SIG-M5 treated with dmso at 0.1 percent for 504 hours (cell line): Measurements from ENCODE around the gene GYG2.
"Not testable (repeated sequence)": the region's sequence is repeated elsewhere in the genome, so short reads cannot be mapped to it uniquely, and the experiment has no call there.

Experiments
- DNase-seq: peaks from one replicate; lab custom pipeline; 2025; ENCODE audit not compliant: unreplicated experiment; lab: John Stamatoyannopoulos, UW

Gene GYG2

DNA sequence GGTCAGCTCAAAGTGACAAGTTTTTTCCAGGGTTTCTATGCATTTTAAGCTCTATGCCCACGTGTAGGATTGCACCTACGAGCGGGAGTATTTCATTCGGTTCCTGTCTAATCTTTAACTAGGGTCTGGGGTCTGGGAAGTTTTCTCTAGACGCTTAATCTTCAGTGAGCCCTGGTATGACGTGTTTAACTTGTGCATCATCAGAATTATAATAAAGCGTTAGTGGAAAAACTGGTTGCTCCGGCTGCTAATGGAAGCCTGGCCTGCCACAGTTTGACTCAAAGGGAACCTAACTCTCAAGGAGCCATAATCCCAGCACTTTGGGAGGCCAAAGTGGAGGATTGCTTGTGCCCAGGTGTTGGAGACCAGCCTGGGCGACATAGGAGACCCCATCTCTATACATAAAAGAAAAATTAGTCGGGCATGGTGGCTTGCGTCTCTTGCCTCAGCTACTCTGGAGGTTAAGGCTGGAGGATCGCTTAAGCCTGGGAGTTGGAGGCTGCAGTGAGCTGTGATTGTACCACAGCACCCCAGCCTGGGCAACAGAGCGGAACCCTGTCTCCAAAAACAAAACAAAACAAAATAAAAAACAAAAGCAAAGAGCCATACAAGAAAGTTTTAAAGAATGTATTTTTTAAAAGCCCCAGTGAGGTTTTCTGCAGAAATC, 70.2 kb downstream of the GYG2 start:
- DNase-seq = no peak

DNA sequence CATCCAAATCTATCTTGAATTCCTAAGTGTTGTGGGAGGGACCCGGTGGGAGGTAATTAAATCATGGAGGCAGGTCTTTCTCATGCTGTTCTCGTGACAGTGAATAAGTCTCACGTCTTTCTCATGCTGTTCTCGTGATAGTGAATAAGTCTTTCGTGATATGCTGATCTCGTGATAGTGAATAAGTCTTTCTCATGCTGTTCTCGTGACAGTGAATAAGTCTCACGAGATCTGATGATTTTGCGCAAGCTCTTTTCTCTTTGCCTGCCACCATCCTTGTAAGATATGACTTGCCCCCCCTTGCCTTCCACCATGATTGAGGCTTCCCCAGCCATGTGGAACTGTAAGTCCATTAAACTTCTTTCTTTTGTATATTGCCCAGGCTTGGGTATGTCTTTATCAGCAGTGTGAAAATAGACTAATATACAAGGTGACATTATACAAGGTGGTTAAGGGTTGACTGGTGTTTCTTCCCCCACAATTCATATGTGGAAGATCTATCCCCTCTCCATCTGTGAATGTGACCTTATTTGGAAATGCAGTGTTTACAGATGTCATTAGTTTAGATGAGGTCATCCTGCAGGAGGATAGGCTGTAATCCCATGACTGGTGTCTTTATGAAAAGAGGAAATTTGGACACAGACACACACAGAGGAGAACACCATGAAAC, 72.8 kb downstream of the GYG2 start:
- DNase-seq = no peak

DNA sequence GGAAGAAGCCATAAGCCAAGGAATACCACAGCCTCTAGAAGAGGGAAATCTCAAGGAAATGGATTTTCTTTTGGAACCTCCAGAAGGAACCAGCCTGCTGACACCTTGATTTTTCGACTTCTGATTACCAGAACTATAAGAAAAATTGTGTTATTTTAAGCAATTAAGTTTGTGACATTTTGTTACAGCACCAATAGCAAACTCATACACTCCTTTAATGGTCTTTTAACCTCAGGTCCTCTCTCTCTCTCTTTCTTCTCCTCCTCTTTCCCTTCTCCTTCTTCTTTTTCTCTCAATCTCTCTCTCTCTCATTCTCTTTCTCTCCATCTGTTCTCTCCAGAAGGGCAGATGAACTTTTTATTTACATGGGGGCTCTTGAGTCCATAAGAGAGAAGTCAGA, 74.1 kb downstream of the GYG2 start:
- DNase-seq = no peak

DNA sequence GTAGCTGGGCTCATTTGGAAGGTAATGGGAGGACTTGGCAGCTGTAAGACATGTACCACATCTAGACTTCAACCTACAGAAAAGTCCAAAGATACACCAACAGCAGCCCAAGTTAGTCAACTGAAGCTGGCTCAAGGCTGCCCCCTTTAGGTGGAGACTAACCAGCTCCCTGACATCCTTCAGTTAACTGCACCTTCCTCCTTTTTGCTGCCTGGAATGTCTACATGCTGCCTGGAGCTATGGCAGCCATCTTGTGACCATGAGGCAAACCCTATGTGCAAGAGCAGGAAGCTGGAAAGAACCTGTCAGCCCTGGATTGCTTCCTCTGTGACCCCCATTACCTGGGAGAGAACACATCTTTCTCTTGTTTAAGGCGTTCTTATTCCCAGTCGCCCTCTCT, 74.6 kb downstream of the GYG2 start:
- DNase-seq = no peak

DNA sequence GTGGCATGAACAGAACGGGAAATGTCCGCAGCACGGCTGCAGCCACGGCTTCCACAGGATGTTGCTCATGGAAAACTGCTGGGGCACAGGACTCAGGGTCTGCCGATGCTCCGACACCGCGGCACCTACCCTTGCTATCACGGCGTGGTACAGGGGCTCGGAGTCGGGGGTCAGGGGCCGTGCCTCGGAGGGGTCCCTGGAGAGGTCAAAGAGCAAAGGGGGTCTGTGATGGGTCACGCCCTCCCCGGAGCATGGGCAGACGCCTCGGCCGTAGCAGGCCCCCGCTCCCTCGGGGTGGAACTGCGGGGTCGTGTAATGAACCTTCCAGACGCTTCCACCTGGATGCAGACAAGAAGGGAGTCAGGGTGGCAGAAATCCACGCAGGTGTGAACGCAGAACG, 78.6 kb downstream of the GYG2 start:
- no peak for DNase-seq

DNA sequence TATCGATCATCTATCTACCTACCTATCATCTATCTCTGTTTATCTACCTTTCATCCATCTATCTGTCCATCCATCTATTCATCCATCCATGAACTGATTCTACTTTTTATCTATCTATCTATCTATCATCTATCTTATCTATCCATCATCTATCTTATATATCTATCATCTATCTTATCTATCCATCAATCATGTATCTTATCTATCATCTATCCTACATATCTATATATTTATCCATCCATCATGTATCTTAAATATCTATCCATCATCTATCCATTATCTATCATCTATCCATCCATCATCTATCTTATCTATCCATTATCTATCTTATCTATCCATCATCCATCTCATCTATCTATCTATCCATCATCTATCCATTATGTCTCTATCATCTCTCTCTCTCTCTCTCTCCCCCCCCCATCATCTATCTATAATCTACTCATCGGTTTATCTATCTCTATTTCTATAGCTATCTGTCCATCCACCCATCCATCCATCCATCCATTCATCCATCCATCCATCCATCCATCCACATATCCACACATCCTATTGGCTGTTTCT, 79.5 kb downstream of the GYG2 start:
- DNase-seq = no peak

DNA sequence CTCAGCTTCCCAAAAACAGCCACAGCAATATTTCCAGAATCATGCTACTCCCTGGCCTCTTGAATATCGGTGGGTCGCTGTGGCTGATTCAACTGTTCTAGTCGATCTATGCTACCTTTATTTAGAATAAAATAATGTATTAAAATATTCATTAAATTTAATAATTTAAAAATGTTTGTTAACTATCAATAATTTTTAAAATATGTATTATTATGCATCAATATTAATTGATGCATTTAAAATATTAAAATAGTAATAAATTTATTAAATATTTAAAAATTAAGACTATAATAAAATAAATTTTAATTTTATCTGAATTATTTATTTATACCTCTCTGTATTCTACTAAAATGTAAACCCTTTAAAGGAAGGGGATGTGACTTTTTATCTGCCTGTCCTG, 81.4 kb downstream of the GYG2 start:
- DNase-seq = no peak

DNA sequence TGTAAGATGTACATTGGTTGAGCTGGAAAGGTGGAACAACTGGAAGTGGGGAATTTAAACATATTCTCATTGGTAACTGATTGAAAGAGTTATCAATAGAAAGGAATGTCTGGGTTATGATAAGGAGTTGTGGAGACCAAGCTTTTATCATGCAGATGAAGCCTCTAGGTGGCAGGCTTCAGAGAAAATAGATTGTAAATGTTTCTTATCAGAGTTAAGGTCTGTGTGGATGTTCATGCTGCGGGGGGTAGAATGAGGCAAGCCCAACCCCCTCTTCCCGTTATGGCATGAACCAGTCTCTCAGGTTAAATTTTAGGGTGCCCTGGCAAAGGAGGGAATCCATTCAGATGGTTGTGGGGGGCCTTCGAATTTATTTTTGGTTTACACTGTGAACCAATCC, 84.4 kb downstream of the GYG2 start:
- DNase-seq = no peak

DNA sequence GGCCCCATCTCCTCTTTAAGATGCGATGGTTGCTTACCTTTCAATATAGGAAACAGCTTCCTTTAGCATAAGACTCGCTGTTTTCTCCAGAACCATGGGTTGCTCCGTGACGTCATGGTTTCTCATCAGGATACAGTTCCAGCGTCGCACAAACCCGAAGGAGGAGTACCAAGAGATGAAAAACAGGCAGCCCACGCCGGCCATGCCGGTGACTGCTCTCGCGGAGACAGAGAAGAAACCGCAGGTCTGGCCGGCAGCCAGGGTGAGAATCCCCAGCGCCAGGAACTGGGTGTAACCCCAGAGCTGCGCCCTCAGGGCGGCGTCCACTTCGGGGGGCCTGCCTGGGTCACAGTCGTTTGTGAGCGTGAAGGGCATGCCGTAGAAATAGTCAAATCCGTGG, 89.0 kb downstream of the GYG2 start:
- DNase-seq = no peak

DNA sequence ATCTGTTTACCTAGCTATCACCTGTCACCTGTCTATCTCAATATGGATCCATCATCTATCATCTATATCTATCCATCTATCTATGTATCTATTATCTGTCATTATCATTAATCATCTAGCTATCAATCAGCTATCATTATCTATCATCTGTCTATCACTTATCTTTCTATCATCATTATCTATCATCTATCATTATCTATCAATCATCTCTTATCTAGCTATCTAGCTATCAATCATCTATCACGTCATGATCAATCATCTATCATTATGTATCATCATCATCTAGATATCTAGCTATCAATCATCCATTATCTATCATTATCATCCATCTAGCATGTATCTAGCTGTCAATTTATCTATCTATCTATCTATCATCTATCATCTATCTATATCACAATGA, 92.5 kb downstream of the GYG2 start:
- DNase-seq = no peak

DNA sequence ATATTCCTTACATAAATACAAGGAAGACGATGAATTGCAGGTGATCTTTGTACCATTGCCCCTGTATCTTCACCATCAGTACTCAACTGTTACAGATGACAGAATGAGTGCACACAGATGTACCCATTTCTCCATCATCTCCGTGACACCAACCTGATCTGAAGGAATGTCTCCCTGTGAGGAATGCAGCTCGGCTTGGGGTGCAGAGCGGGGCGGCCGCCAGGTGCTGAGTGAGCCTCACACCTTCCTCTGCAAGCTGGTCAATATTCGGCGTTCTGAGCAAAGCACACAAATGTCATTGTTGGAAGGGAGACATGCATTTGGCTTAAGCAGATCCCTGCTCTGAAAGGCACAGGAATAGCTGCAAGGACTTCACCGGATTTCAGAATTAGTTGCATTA, 93.0 kb downstream of the GYG2 start:
- DNase-seq = no peak

DNA sequence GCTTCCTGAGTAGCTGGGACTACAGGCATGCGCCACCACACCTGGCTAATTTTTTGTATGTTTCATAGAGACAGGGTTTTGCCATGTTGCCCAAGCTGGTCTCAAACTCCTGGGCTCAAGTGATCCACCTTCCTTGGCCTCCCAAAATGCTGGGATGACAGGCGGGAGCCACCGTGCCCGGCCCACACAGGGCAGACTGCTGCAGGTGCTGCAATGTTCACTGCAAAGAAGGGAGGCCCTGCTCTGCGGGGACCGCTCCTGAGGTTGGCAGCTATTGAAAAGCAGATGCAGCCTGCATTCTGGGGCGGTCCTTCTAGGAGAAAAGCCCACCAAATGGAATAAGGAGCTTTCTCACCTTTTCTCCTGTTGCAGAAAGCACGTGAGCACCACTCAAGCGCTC, 95.4 kb downstream of the GYG2 start:
- no peak for DNase-seq

DNA sequence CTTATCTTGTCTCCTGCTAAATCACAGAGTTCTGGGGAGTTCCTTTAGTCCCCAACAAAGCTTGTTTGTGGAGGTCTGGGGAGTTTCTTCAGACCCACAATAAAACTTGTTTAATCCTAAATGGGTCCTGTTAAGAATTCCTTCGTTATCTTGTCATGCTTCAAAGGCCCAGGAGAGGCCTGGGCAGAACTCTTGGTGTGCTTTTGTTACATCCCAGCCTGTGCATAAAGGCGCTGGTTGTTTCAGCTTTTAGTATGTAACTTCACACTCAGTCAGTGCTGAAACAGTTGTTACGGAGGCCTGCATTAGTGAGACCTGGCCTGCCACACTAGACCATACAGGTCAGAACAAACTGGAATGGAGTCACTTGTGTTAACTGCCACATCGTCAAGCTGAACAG, 97.5 kb downstream of the GYG2 start:
- DNase-seq = not testable (repeated sequence)

DNA sequence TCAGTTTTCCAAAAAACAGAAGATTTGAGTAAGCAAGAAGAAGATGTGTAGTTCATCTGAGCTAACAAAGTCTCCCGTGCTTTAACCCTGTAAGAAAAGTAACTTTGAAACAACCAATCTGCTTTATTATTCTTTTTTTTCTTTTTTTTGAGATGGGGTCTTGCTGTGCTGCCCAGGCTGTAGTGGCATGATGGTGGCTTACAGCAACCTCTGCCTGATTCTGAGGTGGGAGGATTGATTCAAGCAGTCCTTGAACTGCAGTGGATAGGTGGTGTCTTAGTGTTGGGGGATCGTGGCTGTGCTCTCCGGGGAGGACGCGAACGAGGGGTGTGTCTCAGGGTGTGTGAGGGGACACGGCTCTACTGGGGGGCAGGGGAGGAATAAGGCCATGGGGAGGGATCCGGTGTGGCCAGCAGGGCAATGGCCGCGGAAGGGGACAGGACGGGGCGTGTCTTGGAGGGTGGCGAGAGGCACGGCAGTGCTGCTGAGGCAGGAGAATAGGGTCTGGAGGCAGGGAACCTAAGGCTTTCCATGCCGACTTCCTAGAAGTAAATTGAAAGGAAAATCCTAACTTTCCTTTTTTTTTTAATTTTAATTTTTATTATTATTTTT, 98.0 kb downstream of the GYG2 start:
- DNase-seq = no peak

DNA sequence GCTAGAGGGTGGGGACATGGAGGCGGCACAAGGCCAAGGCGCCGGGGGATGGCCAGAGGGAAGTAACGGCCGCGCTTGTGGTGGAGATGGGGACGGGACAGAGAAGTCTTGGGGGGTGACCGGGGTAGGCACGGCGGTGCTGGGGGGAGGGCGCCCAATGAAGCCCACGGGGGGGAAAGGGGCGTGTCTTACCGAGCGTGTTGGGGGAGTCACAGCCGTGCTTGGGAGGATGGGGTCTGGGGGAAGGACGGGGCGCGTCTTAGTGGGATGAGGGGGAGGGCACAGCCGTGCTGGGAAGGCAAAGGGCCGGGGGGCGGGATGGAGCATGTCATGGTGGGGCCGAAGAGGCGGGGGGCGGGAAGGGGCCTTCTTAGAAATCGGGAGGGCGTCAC, 99.5 kb downstream of the GYG2 start:
- no peak for DNase-seq

DNA sequence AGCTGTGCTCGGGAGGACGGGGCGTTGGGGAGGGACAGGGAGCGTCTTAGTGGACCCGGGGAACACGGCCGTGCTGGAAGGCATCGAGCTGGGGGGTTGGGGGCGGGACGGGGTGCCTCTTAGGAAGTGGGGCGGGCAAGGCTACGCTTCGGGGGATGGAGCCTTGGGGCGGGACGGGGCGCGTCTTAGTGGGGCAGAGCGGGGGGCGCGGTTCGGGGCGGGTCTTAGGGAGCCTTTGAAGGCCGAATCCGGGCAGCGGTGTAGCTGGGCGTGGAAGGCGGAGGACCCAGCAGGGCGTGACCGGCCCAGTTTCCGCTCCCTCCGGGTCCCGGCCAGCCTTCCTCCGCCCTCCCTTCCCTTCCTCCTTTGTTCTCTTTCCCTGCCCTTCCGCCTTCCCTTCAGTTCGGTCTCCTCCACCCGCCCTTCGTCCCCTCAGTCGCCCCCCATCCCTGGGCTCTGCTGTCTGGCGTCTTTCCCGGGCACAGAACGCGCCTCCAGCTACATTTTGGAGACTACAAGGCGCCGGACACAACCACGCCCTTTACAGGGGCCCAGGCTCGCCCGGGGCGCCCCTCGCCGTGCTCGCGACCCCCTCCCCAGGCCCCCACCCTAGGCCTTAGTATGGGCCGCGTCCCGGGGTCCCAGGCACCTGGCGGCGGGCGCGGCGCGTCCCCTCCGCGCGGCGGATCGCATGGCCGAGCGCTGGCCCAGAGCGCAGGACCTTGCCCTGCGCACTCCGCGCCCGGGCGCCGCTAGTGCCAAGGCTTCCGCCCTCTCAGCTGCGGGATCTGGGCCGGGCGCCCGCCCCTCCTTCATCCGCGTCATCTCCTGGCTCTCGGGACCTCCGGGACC, 100.1 kb downstream of the GYG2 start, which contains the start of gene ARSD:
Gene ARSD (minus strand): TSS at position 757 of the 852 bp plus-strand sequence. CDS start 64 bp downstream, at position 693.
- peak; percentile 62 for DNase-seq

DNA sequence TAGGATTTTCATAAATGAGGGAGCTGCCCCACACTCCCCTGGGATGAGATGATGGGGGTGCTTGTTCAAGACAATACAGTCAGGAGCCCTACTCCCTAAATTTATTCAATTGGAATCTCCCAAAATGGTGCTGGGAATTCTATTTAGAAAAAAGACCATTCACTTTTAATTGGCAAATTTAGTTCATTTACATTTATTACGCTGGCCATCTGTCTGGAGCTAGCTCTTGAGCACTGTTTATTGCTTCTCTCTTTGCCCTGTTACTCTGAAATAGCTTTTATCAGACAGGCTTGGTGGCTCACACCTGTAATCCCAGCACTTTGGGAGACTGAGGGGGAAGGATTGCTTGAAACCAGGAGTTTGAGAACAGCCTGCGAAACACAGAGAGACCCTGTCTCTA, 102.4 kb downstream of the GYG2 start:
- no peak for DNase-seq

DNA sequence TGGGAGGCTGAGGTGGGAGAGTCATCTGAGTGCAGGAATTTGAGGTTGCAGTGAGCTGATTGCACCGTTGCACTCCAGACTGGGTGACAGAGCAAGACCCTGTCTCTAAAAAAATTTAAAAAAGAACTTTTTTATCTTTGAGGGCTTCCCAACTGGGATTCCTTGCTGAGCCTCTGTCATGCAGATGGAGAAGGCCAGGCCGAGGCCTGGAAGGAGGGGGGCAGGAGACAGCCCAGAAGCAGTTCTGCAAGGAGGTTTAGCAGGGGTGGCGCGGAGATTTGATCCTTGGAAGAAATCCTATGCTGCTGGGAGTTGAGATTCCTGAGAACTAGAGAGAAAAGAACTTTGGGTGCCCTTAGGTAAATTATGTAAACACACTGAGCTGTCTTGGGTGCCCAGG, 102.9 kb downstream of the GYG2 start:
- no peak for DNase-seq
